HG03045 (cell line): ENCODE measurements around the gene VRK2.
A peak's percentile ranks its signal among the peaks of the same experiment; 100 is the strongest.

Experiments used
- ATAC-seq: cut with Tn5 transposase; IDR thresholded peaks from one replicate; pipeline ENCODE4 v1.9.1; 2021; ENCODE audit warnings: mild to moderate bottlenecking, moderate library complexity; ENCODE audit not compliant: unreplicated experiment

The VRK2 gene

GRCh38 chr2:58046585-58047372 lies at the start of gene VRK2:
Gene VRK2 (plus strand): TSS chr2:58046806. CDS start chr2:58048832, 2,026 bp downstream.
- peak; percentile 92 for ATAC-seq

- peak; percentile 82 for ATAC-seq
Observed at GRCh38 chr2:58006256-58006951, 40.2 kb upstream of the VRK2 start.

- ATAC-seq: peak; percentile 50
Observed at GRCh38 chr2:58006952-58007284, 39.7 kb upstream of the VRK2 start.

DNA sequence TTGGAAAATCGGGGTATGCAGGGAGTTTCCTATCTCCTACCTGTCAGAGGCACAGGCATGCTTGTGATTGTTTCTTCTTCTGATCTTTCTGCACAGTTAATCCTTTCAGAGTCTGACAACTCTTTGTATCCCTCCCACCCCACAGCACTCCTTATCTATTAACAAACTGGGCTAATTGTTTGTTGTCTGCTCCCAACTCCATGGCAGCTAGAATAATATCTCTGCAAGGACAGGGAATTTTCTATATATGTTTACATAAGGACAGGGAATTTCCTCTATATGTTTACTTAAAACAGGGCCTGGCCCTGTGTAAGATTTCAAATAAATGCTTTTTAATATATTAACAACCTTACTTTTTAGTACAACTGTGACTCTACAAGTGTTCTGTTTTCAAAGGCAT lies 36.0 kb upstream of the VRK2 start:
- no peak for ATAC-seq

GRCh38 chr2:58019229-58019628 lies 27.4 kb upstream of the VRK2 start:
- ATAC-seq: no peak

DNA sequence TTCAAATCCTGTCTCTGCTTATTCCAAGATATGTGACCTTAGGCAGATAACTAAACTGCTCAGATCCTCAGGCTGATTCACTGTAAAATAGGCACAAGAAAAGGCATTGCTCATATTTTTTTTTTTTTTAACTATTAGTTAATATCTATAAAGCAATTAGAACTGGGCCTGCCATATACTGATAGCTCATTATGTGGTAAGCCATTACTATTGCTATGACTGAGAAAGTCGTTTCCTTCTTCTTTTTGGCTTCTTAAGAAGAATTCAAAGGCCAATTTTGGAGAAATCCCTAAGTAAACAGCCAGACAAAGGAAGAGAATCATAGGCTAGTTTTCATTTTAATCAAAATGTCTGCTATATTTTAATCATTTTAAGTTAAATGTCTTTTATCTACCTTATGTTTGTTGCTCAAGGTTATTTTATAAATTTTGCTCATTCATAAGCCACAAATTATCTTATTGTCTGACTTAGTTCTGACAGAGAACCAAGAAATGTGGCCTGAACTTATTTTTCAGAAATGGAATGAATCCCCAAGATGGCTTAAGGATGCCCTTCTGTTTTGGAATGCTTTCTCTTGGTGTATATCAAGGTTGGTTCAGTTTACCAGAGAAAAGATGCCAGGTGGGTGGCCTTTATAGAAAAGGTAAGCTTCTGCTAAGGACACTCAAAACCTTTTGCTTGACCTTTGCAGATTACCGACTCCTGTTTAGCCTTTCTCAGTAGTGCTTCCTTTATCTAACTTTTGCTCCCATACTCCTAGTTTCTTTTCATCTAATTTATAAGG lies 21.3 kb upstream of the VRK2 start:
- no peak for ATAC-seq

GRCh38 chr2:58027029-58027428 lies 19.6 kb upstream of the VRK2 start:
- no peak for ATAC-seq

DNA sequence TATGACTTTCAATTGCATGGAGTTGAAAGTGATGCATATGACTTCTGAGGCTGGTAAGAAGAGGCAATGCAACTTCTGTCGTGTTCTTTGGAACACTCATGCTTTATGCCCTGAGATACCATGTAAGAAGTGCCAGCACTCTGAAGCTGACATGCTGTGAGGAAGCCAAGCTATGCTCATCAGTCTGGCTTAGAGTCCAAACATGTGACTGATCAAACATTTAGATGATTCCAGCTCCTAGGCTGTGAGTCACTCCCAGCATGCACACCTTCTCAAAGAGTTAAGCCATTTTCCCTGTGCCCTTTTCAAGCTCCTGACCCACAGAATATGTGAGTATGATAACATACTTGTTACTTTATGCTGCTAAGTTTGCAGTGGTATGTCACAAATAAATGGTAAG lies 15.8 kb upstream of the VRK2 start:
- ATAC-seq: no peak

DNA sequence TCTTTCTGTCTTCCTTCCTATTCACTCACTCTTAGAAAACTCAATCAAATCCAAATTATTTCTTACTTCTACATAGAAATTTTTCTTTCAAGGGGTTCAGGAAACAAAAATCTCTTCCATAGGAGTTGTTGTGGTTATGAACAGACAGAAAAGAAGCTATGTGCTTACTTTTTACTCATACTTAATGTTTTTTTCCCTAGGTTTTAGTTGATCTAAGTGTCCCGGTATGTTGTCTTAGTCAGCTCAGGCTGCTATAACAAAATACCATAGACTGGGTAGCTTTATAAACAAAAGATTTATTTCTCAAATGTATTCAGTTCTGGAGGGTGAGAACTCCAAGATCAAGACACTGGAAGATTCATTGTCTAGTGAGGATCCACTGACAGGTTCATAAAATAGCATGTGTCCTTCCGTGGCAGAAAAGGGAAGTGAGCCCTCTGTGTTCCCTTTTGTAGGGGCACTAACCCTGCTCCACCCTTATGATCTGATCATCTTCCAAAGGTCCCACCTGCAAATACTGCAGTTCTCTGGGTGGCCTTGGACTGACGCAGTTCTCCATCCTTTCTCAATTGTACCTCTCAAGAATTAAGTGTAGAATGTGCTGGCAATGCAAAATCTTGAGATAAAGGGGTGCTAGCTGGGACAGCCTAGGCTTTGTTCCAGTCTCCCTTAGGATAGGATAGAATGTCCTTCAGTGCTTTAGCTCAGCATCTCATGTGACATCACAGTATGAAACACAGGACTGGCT lies 14.4 kb upstream of the VRK2 start:
- ATAC-seq: peak; percentile 57

GRCh38 chr2:58032764-58033080 lies 13.9 kb upstream of the VRK2 start:
- ATAC-seq: peak; percentile 20

GRCh38 chr2:58033530-58033929 lies 13.1 kb upstream of the VRK2 start:
- ATAC-seq: no peak

GRCh38 chr2:58035352-58035751 lies 11.3 kb upstream of the VRK2 start:
- peak; percentile 63 for ATAC-seq

DNA sequence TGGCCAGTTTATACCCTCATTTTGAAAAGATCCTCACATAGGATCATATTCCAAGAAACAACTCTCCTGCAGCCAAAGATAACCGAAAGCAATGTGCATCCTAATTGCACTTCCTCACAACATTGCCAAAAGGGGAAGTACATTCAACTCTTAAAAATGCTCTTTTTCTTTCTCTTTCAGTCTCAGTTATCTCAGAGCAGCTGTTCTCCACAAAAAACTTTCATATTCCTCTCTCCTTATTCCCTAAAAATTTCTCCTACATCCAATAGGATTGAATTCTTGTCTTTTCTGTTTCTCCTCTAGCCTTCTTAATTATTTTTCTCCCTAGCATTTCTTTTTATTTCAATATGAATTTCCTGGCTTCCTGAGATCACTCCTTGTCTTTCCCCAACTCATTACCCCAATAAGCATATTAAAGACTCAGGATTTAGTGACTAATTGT lies 7.4 kb upstream of the VRK2 start:
- no peak for ATAC-seq

DNA sequence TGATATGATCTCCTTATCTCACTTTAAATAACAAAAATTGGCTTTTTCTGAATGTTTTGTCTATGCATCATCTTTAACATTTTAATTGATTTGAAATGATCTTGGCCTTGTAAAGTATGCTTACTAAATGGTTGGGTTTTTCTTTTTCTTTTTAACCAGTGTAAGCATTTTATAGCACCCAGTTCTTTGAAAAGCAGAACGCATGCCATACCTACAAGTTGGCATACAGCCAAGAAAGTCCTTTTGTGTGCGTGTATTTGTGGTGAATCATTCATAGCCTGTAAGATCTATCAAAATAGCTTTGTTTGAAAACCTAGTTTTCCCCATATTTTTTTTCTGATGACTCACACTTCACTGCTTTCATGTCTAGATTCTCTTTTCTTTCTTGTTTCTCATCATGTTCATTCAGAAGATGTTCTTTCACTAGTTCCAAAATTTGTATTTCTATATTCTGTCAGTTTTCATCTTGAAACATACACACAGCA lies 4.1 kb upstream of the VRK2 start:
- no peak for ATAC-seq

- ATAC-seq: no peak
Observed at GRCh38 chr2:58044145-58044544, 2.5 kb upstream of the VRK2 start.

DNA sequence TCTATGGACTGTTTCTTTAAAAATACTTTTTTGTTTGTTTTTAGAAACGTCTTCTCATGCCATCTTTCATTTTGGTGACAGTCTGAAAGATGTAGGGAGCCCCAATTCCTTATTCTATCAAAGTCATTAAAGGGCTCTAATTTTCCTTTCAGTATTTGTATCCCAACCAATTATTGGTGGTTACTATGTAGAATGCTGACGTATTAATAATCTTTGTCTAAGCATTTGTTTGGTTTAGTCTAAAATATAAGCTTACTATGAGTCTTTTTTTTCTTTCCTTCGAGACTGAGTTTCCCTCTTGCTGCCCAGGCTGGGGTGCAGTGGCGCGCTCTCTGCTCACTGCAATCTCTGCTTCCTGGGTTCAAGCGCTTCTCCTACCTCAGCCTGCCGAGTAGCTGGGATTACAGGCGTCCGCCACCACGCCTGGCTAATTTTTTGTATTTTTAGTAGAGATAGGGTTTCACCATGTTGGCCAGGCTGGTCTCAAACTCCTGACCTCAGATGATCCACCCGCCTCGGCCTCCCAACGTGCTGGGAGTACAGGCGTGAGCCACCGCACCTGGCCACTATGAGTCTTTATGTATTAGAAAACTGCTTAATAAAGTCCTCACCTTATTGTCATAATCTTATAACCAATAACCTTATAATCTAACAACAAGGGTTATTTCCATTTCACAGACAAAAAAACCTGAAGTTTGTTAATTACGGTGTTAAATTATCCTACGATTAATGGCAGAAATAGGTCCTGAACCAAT lies 849 bp upstream of the VRK2 start:
- no peak for ATAC-seq

- ATAC-seq: no peak
Observed at GRCh38 chr2:58046335-58046584, 346 bp upstream of the VRK2 start.

DNA sequence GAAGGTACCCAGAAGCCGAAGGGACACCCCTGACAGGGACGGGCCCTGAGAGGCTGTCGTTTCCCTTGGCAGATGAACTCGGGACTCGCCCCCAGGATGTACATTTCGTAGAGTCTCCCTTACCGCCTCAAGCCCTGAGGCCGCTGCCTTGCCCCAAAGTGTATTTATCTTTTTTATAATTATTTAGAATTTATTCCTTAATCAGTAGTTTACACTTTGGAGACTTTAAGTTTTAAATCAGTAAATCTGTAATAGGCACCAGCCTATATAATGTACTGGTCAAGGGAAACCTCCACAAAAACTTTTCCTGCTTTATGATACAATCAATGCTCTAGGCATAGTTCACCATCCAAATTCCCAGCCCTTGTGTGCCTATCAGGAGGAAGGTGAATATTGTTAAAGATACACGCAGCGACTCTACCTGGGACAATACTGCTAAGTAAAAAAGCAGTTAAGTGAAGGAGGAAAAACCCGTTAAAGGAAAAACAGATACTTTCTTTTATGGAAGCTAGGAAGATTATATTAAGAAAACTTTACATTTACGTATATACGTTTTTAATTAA lies 848 bp downstream of the VRK2 start:
- ATAC-seq: peak; percentile 35

GRCh38 chr2:58047961-58048360 lies 1.4 kb downstream of the VRK2 start:
- ATAC-seq: no peak

DNA sequence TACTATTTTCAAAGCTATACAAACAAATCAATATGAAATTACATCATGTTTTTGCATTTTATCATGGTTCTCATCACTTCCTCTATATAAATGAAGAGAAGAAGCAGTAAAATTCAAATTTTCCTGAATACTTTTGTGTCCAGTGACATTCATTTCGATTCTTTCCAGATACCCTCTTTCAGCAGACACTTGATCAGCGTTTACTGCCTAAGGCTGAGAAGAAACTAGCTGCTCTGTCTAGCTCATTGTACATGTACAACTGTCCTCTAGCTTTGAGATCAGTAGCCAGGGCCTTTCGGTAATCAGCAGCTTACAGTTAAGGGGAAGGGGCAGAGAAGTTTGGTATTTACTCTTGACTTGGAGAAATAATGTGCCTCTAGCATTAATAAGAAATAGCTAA lies 4.8 kb downstream of the VRK2 start:
- no peak for ATAC-seq
